ENCODE data around the gene NEMF.
"Not testable (repeated sequence)": the region's sequence is repeated elsewhere in the genome, so short reads cannot be mapped to it uniquely, and the experiment has no call there.

The NEMF gene

GRCh38 chr14:49876563-49877127 lies 24.1 kb upstream of the NEMF start:
- no peak overlapping the region for H3K4me3 ChIP-seq (ENCODE audit: low read depth, low read length)

DNA sequence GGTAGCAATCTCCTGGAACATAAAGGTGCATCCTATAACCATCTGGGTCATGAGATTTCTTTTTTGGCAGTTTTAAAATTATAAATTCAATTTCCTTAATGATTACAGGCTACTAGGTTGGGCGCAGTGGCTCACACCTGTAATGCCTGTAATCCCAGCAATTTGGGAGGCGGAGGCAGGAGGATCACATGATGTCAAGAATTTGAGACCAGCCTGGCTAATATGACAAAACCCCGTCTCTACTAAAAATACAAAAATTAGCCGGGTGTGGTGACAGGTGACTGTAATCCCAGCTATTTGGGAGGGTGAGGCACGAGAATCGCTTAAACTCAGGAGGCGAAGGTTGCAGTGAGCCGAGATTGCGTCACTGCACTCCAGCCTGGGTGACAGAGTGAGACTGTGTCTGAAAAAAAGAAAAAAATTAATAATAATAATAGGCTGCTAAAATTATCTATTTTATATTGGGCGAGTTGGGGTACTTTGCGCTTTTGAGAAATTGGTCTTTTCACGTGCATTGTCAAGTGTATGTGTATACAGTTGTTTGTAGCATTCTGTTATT lies 23.1 kb upstream of the NEMF start:
- no peak overlapping the region for H3K4me3 ChIP-seq (ENCODE audit: low read depth, low read length)

- not testable (repeated sequence) for H3K4me3 ChIP-seq (ENCODE audit: low read depth, low read length)
These were observed 21.0 kb upstream of the NEMF start for GRCh38 chr14:49873548-49873947.

GRCh38 chr14:49870908-49871307 lies 18.3 kb upstream of the NEMF start:
- H3K4me3 ChIP-seq (ENCODE audit: low read depth, low read length) = no peak overlapping the region

DNA sequence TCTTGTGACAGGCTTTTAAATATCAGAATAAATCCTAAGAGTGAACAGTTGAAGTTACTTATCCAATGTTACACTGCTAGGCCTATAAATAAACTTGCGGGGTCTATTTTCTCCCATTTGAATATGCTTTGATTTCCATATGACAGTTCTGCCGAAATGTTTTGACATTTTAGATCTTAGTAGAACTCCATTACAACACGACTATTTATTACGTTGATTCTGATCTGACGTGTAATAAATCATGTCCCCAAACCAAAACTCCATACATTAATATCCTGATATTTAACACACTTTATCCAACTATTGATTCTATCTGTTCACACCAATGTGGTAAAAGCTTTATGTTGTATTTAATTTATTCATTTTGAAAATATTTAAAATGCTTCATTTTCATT lies 16.1 kb upstream of the NEMF start:
- H3K4me3 ChIP-seq (ENCODE audit: low read depth, low read length) = peak overlapping the region; percentile 50

DNA sequence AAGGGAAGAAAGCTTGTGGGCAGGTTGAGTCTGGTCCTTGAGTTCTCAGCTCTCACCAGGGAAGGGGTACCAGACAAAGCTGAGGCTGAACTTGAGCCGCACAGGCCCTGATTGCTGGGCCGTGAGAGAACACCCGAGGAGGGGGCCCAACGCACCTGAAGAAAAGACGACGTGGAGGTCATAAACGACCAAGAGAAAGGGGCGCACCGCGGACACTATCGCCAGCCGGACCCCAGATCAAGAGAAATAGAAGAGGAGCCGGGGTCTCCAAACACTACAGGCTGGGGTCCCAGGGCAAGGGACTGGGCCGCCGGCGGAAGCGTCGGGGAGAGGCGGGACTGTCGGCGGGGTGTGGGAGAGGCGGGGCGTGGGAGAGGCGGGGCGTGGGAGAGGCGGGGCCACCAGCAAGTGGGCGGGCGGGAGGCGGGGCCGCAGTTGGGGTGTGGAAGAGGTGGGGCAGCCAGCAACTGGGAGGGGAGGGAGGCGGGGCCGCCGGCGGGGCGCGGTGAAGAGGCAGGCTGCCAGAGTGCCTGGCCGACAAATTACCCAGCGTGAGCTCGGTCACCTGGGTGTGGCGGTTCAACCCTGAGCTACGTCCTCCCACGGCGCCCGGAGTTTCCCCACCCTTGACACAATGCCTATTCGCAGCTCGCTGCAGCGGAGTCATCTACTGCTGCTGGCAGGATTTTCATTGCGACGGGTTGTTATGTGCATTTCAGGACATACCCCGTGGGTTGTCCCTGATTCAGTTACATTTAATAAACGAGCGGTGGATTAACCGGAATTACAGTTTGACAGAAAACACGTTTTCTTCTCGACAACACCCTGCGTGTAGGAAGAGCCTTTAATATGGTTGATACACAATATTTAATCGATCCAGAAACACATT lies 15.5 kb upstream of the NEMF start:
- H3K4me3 ChIP-seq (ENCODE audit: low read depth, low read length) = peak overlapping the region; percentile 53

GRCh38 chr14:49865431-49865859 lies 12.9 kb upstream of the NEMF start:
- no peak overlapping the region for H3K4me3 ChIP-seq (ENCODE audit: low read depth, low read length)

- peak overlapping the region; percentile 96 for H3K4me3 ChIP-seq (ENCODE audit: low read depth, low read length)
These were observed 11.1 kb upstream of the NEMF start for GRCh38 chr14:49863487-49864281.

- peak overlapping the region; percentile 69 for H3K4me3 ChIP-seq (ENCODE audit: low read depth, low read length)
These were observed 9.6 kb upstream of the NEMF start for GRCh38 chr14:49862089-49862673.

DNA sequence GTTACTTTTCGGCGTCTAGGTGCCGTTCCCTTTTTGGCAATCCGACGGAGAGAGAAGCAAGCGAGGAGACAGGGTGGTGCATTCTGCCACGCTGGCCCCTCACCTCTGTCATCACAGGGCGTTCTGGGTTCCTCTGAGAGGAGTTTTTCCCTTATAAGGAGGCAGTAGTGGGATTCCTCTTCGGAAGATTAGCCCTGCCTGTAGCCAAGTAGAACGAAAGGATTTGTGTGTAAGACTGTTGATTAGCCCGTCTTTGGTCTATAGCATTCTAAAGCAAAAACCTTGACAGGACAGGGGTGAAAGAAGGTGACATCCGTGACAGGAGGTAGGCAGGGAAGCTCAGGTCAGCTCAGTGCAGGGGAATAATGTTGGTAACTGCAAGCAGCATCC lies 9.1 kb upstream of the NEMF start:
- peak overlapping the region; percentile 69 for H3K4me3 ChIP-seq (ENCODE audit: low read depth, low read length)

- peak overlapping the region; percentile 69 for H3K4me3 ChIP-seq (ENCODE audit: low read depth, low read length)
These were observed 8.6 kb upstream of the NEMF start for GRCh38 chr14:49860988-49861698.

- no peak overlapping the region for H3K4me3 ChIP-seq (ENCODE audit: low read depth, low read length)
These were observed 5.8 kb upstream of the NEMF start for GRCh38 chr14:49858383-49858782.

- H3K4me3 ChIP-seq (ENCODE audit: low read depth, low read length) = no peak overlapping the region
These were observed 4.9 kb upstream of the NEMF start for GRCh38 chr14:49857427-49858003.

DNA sequence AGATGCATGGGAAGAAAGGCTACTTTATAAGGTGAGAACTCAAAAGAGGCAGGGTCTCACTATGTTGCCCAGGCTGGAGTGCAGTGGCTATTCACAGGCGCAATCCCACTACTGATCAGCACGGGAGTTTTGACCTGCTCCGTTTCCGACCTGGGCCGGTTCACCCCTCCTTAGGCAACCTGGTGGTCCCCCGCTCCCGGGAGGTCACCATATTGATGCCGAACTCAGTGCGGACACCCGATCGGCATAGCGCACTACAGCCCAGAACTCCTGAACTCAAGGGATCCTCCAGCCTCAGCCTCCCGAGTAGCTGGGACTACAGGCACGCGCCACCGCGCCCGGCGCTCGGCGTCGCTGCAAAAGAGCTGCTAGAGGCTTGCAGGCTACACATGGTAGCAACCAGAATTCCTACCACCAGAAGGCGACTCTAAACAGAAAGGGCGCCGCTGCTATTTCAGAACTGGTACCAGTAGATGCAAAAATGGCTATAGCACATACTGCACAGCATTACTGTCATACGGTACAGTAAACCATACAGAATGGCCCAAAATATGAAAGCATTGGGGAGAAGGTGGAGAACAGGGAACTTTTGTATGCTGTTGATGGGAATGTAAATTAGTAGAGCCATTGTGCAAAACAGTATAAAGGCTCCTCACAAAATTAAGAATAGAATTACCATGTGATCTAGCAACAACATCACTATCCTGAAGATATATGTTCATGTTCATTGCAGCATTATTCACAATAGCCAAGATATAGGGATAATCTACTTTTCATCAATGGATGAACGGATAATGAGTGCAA lies 1.2 kb upstream of the NEMF start:
- H3K4me3 ChIP-seq (ENCODE audit: low read depth, low read length) = no peak overlapping the region

GRCh38 chr14:49853158-49853477 lies 530 bp upstream of the NEMF start:
- peak overlapping the region; percentile 100 for H3K4me3 ChIP-seq (ENCODE audit: low read depth, low read length)

- H3K4me3 ChIP-seq (ENCODE audit: low read depth, low read length) = peak overlapping the region; percentile 100
These were observed 775 bp downstream of the NEMF start for GRCh38 chr14:49851813-49852212.

GRCh38 chr14:49849213-49849847 lies 3.3 kb downstream of the NEMF start:
- no peak overlapping the region for H3K4me3 ChIP-seq (ENCODE audit: low read depth, low read length)

- H3K4me3 ChIP-seq (ENCODE audit: low read depth, low read length) = no peak overlapping the region
These were observed 23.9 kb downstream of the NEMF start for GRCh38 chr14:49828640-49829039.

GRCh38 chr14:49820176-49820575 lies 32.4 kb downstream of the NEMF start:
- H3K4me3 ChIP-seq (ENCODE audit: low read depth, low read length) = no peak overlapping the region

Data from iPS-11a (cell line).